Pancreas (tissue), 10 donors: ENCODE data around the gene THSD4. TPM values are rescaled to one million over a fixed set of nuclear protein-coding genes. Genes with fewer than 3 reads are reported as not detected.

Experiments used
- ATAC-seq, 4 donors: fragments of 200-7000 bp; cut with Tn5 transposase; one replicate each; pipeline versions ENCODE4 v1.8.0 to v1.9.1; 2020; ENCODE audit warnings: mild to moderate bottlenecking in 4 of 4, moderate library complexity in 4 of 4
- DNase-seq, 6 donors: peaks; one replicate each; pipeline ENCODE4 v3.0.0-alpha.2; 2020
- FAIRE-seq: peaks from 2 replicates; lab custom pipeline; 2012; peaks lifted over from hg19 to GRCh38; lab: Jason Lieb, UNC
- H3K27ac ChIP-seq, 4 donors: fragments of 200-600 bp; sonication (generic); 1 replicate in 3 of 4; 2 replicates in 1 of 4; pipeline versions ENCODE4 v1.5.0 to v1.8.0; 2020
- H3K27me3 ChIP-seq, 4 donors: fragments of 200-600 bp; one replicate each; pipeline ENCODE4 v1.8.0; 2021
- H3K36me3 ChIP-seq, 3 donors: fragments of 200-600 bp; sonication (generic) in 1 of 3; one replicate each; pipeline versions ENCODE4 v1.5.0 to v1.8.0; 2020 to 2021
- H3K4me1 ChIP-seq, 3 donors: fragments of 200-600 bp; one replicate each; pipeline ENCODE4 v1.8.0; 2021
- H3K4me3 ChIP-seq, 4 donors: fragments of 200-600 bp; sonication (generic) in 2 of 4; one replicate each; pipeline versions ENCODE4 v1.5.0 to v1.8.0; 2020 to 2021
- H3K9me3 ChIP-seq, 4 donors: fragments of 200-600 bp; one replicate each; pipeline ENCODE4 v1.8.0; 2021
- CTCF ChIP-seq, 4 donors: fragments of 200-600 bp; sonication (generic) in 3 of 4; IDR thresholded peaks; one replicate each; pipeline versions ENCODE4 v1.5.0 to v1.8.0; 2021; ENCODE audit warnings: antibody characterized with exemption in 4 of 4
- WGBS, 2 donors: extraction: QIAGEN DNeasy Blood & Tissue Kit; methylation state at CpG; one replicate each; pipeline ENCODE4 v1.1.7; 2013; 5-methylcytosine and 5-hydroxymethylcytosine counted together
- intact Hi-C, 3 donors: fragments of 100-400 bp; cut with DNase I; formaldehyde crosslinking; loops; one replicate each; pipeline versions ENCODE4 v1.11.1 to v1.14.2; 2022
- polyA plus RNA-seq, 2 donors: library from polyadenylated mRNA; stranded (reverse); fragments of 200-250 nt; gene quantifications; one replicate each; pipeline ENCODE4 v1.2.3, GENCODE V29; 2013
- total RNA-seq, 6 donors: library from RNA; stranded (reverse); fragmentation: NEBNext Ultra II Directional in 4 of 6; extraction: Animal tissue kit (Norgen Biotek cat#: 25700) in 4 of 6; gene quantifications; one replicate each; pipeline versions ENCODE4 v1.2.1 to v1.2.4, GENCODE V29; 2021 to 2023
- donor health status: healthy with polysubstance abuse.
- donor health status: DM: no; HTN: no; CAD: no; lungs with moderate emphysema.
- donor health status: DM: no; HTN: no; CAD: no.
- donor health status: control.
- donor health status: control.
- donor health status: Bipolar disorder and iron deficiency.
- donor health status: DM: yes; HTN: yes; CAD: no.
- donor health status: DM: no; HTN: no; CAD: no.
- donor health status: DM: no; HTN: no; CAD: no.
- donor health status: DM: yes; HTN: yes; CAD: no.

THSD4 gene
- total and polyA plus RNA-seq, 8 donors: 6.0 to 17.8 (median 13.3) TPM

GRCh38 chr15:71131601-71132362 is 16.5 kb downstream of the THSD4 start:
- FAIRE-seq (no peak), ATAC-seq (no peak), DNase-seq (no peak)
- Histone ChIP-seq H3K9me3 (no peaks in the 10 kb centered on the region), H3K4me3 (no peak overlapping the region), H3K27ac (no peak overlapping the region), H3K4me1 (no peaks in the 10 kb centered on the region), H3K27me3 (no peaks in the 10 kb centered on the region), H3K36me3 (no peaks in the 10 kb centered on the region)
- TF ChIP-seq CTCF (IDR thresholded peaks at IDR 0.05): no peak
- intact Hi-C loops: no loop called here
- 54 to 67% methylated on average over 5 of the region's 5 CpGs for WGBS, 2 donors

- intact Hi-C loops: no loop called here
- DNase-seq (peak in 2 of 6 donors; percentile 21 to 49), FAIRE-seq (no peak), ATAC-seq (peak; percentile 38 to 66 (median 52))
- H3K4me3 ChIP-seq: no peak overlapping the region
- H3K27ac ChIP-seq: peak overlapping the region; percentile 48 to 71 (median 64)
- no peaks in the 10 kb centered on the region for H3K9me3 ChIP-seq
- TF ChIP-seq CTCF (IDR thresholded peaks at IDR 0.05): no peak
- WGBS, 2 donors: 25 to 27% methylated on average over 12 of the region's 12 CpGs
- no peaks in the 10 kb centered on the region for H3K27me3 ChIP-seq
- no peaks in the 10 kb centered on the region for H3K4me1 ChIP-seq
- H3K36me3 ChIP-seq: no peaks in the 10 kb centered on the region
Measured at GRCh38 chr15:71133747-71134472, 18.6 kb downstream of the THSD4 start.

GRCh38 chr15:71136159-71136783 is 21.0 kb downstream of the THSD4 start:
- TF ChIP-seq CTCF (IDR thresholded peaks at IDR 0.05): no peak
- no peak for FAIRE-seq
- ATAC-seq: peak in 3 of 4 donors; percentile 16 to 37 (median 36)

GRCh38 chr15:71136793-71137518 is 21.7 kb downstream of the THSD4 start:
- WGBS, 2 donors: 54 to 67% methylated on average over 11 of the region's 11 CpGs
- peak overlapping the region; percentile 42 to 71 (median 62) for H3K27ac ChIP-seq

More at GRCh38 chr15:71136159-71136783, 21.0 kb downstream of the THSD4 start:
- WGBS, 2 donors: 67 to 80% methylated on average over 12 to 13 of the region's 13 CpGs
- H3K9me3 ChIP-seq: no peaks in the 10 kb centered on the region
- peak overlapping the region; percentile 42 to 71 (median 62) for H3K27ac ChIP-seq
- DNase-seq: no peak
- no peaks in the 10 kb centered on the region for H3K36me3 ChIP-seq
- H3K4me1 ChIP-seq: no peaks in the 10 kb centered on the region
- H3K4me3 ChIP-seq: no peak overlapping the region
- intact Hi-C loops: no loop called here
- no peaks in the 10 kb centered on the region for H3K27me3 ChIP-seq

More at GRCh38 chr15:71136793-71137518, 21.7 kb downstream of the THSD4 start:
- intact Hi-C loops: no loop called here
- Histone ChIP-seq H3K27me3 (no peaks in the 10 kb centered on the region), H3K4me3 (no peak overlapping the region), H3K4me1 (no peaks in the 10 kb centered on the region), H3K9me3 (no peaks in the 10 kb centered on the region), H3K36me3 (no peaks in the 10 kb centered on the region)
- no peak for TF ChIP-seq CTCF (IDR thresholded peaks at IDR 0.05)
- FAIRE-seq (no peak), DNase-seq (peak in 4 of 6 donors; percentile 50 to 67 (median 58)), ATAC-seq (peak; percentile 51 to 71 (median 64))
